ENCODE results near the gene DCTN3.

DCTN3 gene

GRCh38 chr9:34611251-34611810, 9.0 kb downstream of the DCTN3 start:
- ChIA-PET POLR2A (interaction anchor here (1.1 kb wide), 1 partner anchor 9 kb away, joined by 3 read pairs; the partner anchor contains the start of gene DCTN3), CTCF (interaction anchor here (0.7 to 17.0 kb wide), 7 partner anchors 9 to 171 kb away, joined by 3 to 293 read pairs (median 3); partner anchors contain the start of genes ARID3C and SIGMAR1)
- peaks cover 0 to 3% (median 0%) of the 10 kb centered on the region in 5 experiments for H3K27me3 ChIP-seq (replicated peaks in 2 of 5; ENCODE audit: control insufficient read depth in 4 of 5, insufficient read depth in 5 of 5, low read length in 4 of 5)
- no peak for DNase-seq
- peaks cover 1 to 26% (median 20%) of the 10 kb centered on the region in 4 experiments for H3K4me1 ChIP-seq (ENCODE audit: control extremely low read depth in 1 of 4, control insufficient read depth in 4 of 4, insufficient read depth in 4 of 4, low read length in 3 of 4)
- WGBS (ENCODE audit: insufficient coverage), result 67% methylated on average over 8 of the region's 10 CpGs
- peak overlapping the region; percentile 72 to 87 for H3K27ac ChIP-seq (ENCODE audit: insufficient read depth in 1 of 2, low read depth in 1 of 2, low read length in 2 of 2, poor library complexity in 1 of 2, severe bottlenecking in 2 of 2)
- peaks cover 0 to 29% (median 16%) of the 10 kb centered on the region in 4 experiments for H3K36me3 ChIP-seq (ENCODE audit: control insufficient read depth in 4 of 4, insufficient read depth in 4 of 4, low read length in 3 of 4)
- no peaks in the 10 kb centered on the region for H3K9me3 ChIP-seq (ENCODE audit: control extremely low read depth in 1 of 5, control insufficient read depth in 4 of 5, insufficient read depth in 2 of 5, low read depth in 1 of 5, low read length in 4 of 5)
- peak overlapping the region; percentile 62 to 93 (median 77) for H3K4me3 ChIP-seq (ENCODE audit: control insufficient read depth in 1 of 7, extremely low read depth in 1 of 7, insufficient read depth in 4 of 7, low read depth in 2 of 7, low read length in 6 of 7)

DNA sequence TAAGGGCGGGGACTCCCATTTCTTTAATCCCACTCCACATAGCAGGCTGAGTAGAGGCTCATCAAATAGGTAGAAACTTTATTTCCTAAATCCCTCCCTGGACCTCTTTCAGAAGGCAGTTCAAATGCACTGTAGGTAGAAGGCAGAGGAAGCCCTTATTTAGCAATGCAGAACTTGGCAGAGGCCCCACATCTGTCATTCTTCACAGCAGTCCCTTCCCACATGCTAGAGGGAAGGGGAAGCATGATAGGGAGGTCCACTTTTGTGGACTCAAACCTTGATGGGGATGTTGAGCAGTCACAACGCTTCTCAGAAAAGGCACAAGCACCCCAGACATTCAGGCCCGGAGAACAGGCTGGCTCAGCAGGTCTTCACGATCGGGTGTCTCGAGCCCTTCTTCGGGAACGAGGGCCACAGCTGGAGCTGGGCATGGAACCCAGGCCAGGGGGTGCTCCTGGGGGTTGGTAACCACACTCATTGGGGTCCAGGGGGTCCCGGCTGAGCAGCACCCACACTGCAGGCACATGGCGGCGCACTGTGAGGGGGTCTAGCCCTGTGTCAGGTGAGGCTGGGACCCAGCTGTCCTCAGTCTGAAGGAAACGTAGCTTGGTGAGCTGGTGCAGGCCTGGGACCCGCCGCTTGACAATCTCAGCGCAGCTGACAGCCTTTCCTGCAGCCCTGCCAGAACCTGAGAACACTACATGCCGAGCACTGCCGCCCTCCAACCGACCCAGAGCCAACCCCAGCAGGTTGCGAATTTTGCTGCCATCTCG, 9.7 kb downstream of the DCTN3 start:
- peaks cover 0 to 22% (median 12%) of the 10 kb centered on the region in 4 experiments for H3K36me3 ChIP-seq (ENCODE audit: control insufficient read depth in 4 of 4, insufficient read depth in 4 of 4, low read length in 3 of 4)
- peak overlapping the region in 2 of 7 experiments; percentile 85 to 93 for H3K4me3 ChIP-seq (ENCODE audit: control insufficient read depth in 1 of 7, extremely low read depth in 1 of 7, insufficient read depth in 4 of 7, low read depth in 2 of 7, low read length in 6 of 7)
- POLR2A ChIA-PET, result interaction anchor here (1.1 kb wide), 1 partner anchor 10 kb away, joined by 3 read pairs; the partner anchor contains the start of gene DCTN3
- WGBS (ENCODE audit: insufficient coverage), result 96% methylated on average over 20 of the region's 20 CpGs
- H3K4me1 ChIP-seq (ENCODE audit: control extremely low read depth in 1 of 4, control insufficient read depth in 4 of 4, insufficient read depth in 4 of 4, low read length in 3 of 4), result peaks cover 1 to 26% (median 20%) of the 10 kb centered on the region in 4 experiments
- peak in 2 of 3 donors; percentile 35 to 37 for DNase-seq
- CTCF ChIA-PET, result interaction anchor here (0.7 to 17.0 kb wide), 6 partner anchors 8 to 170 kb away, joined by 3 to 293 read pairs (median 3); partner anchors contain the start of genes ARID3C and SIGMAR1
- H3K27me3 ChIP-seq (replicated peaks in 2 of 5; ENCODE audit: control insufficient read depth in 4 of 5, insufficient read depth in 5 of 5, low read length in 4 of 5), result peaks cover 0 to 4% (median 2%) of the 10 kb centered on the region in 5 experiments
- no peak overlapping the region for H3K27ac ChIP-seq (ENCODE audit: insufficient read depth in 1 of 2, low read depth in 1 of 2, low read length in 2 of 2, poor library complexity in 1 of 2, severe bottlenecking in 2 of 2)
- no peaks in the 10 kb centered on the region for H3K9me3 ChIP-seq (ENCODE audit: control extremely low read depth in 1 of 5, control insufficient read depth in 4 of 5, insufficient read depth in 2 of 5, low read depth in 1 of 5, low read length in 4 of 5)

- Histone ChIP-seq H3K4me1 (ENCODE audit: control extremely low read depth in 1 of 4, control insufficient read depth in 4 of 4, insufficient read depth in 4 of 4, low read length in 3 of 4) (peaks cover 0 to 18% (median 12%) of the 10 kb centered on the region in 4 experiments), H3K27me3 (replicated peaks in 2 of 5; ENCODE audit: control insufficient read depth in 4 of 5, insufficient read depth in 5 of 5, low read length in 4 of 5) (peaks cover 0 to 8% (median 5%) of the 10 kb centered on the region in 5 experiments), H3K36me3 (ENCODE audit: control insufficient read depth in 4 of 4, insufficient read depth in 4 of 4, low read length in 3 of 4) (peaks cover 0 to 7% (median 0%) of the 10 kb centered on the region in 4 experiments), H3K4me3 (ENCODE audit: control insufficient read depth in 1 of 7, extremely low read depth in 1 of 7, insufficient read depth in 4 of 7, low read depth in 2 of 7, low read length in 6 of 7) (no peak overlapping the region), H3K27ac (ENCODE audit: insufficient read depth in 1 of 2, low read depth in 1 of 2, low read length in 2 of 2, poor library complexity in 1 of 2, severe bottlenecking in 2 of 2) (no peak overlapping the region), H3K9me3 (ENCODE audit: control extremely low read depth in 1 of 5, control insufficient read depth in 4 of 5, insufficient read depth in 2 of 5, low read depth in 1 of 5, low read length in 4 of 5) (no peaks in the 10 kb centered on the region)
- WGBS (ENCODE audit: insufficient coverage), result 83% methylated on average over 2 of the region's 2 CpGs
- DNase-seq, result no peak
- ChIA-PET POLR2A (no interaction called here), CTCF (interaction anchor here (0.7 to 17.0 kb wide), 10 partner anchors 10 to 232 kb away, joined by 3 to 293 read pairs (median 6); partner anchors contain the start of genes ARID3C, DCTN3 and SIGMAR1)
These were observed 13.0 kb downstream of the DCTN3 start for GRCh38 chr9:34607331-34607730.

DNA sequence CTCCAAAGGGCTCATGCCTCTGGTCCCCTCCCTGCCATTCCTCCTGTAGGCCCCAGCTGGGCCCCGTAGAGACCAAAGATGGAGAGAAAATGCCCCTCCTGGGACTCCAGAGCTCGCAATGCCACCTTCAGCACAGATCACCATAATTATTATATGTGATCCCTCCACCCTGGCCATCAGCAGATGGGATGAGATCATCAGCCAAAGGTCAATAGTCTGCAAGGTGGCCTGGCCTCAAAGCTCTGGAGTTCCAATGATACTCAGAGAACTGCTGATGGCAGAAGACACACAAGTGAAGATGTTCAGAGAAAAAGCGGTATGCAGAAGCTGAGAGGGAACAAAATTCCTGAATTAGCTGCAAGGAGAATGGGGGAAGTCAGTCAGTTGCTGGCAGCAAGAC, 13.4 kb downstream of the DCTN3 start:
- ChIA-PET CTCF (interaction anchor here (0.7 to 17.0 kb wide), 10 partner anchors 11 to 231 kb away, joined by 3 to 293 read pairs (median 6); partner anchors contain the start of genes ARID3C, DCTN3 and SIGMAR1), POLR2A (no interaction called here)
- 93% methylated on average over 1 of the region's 3 CpGs for WGBS (ENCODE audit: insufficient coverage)
- H3K27me3 ChIP-seq (replicated peaks in 2 of 5; ENCODE audit: control insufficient read depth in 4 of 5, insufficient read depth in 5 of 5, low read length in 4 of 5), result peaks cover 0 to 8% (median 6%) of the 10 kb centered on the region in 5 experiments
- no peaks in the 10 kb centered on the region for H3K9me3 ChIP-seq (ENCODE audit: control extremely low read depth in 1 of 5, control insufficient read depth in 4 of 5, insufficient read depth in 2 of 5, low read depth in 1 of 5, low read length in 4 of 5)
- H3K4me1 ChIP-seq (ENCODE audit: control extremely low read depth in 1 of 4, control insufficient read depth in 4 of 4, insufficient read depth in 4 of 4, low read length in 3 of 4), result peaks cover 0 to 15% (median 9%) of the 10 kb centered on the region in 4 experiments
- peaks cover 0 to 7% (median 0%) of the 10 kb centered on the region in 4 experiments for H3K36me3 ChIP-seq (ENCODE audit: control insufficient read depth in 4 of 4, insufficient read depth in 4 of 4, low read length in 3 of 4)
- H3K4me3 ChIP-seq (ENCODE audit: control insufficient read depth in 1 of 7, extremely low read depth in 1 of 7, insufficient read depth in 4 of 7, low read depth in 2 of 7, low read length in 6 of 7), result no peak overlapping the region
- no peak for DNase-seq
- no peak overlapping the region for H3K27ac ChIP-seq (ENCODE audit: insufficient read depth in 1 of 2, low read depth in 1 of 2, low read length in 2 of 2, poor library complexity in 1 of 2, severe bottlenecking in 2 of 2)

DNA sequence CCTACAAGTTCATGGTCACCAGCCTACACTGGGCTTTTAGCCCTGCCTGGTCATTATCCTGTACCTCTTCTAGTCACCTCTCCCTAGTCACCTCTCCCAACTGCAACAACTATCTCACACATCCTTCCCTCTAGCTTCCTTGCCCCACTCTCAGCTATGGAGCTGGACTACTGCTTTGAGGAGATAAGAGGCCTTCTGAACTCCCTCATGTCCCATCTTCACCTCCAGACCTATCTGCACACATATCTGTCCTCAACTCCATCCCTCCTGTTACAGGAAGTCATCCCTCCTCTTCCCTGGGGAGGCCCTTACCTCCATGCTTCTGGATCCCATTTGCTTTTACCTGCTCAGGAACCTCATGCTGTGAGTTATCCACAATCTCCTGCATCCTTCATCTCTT, 14.1 kb downstream of the DCTN3 start:
- ChIA-PET CTCF (interaction anchor here (0.9 to 17.0 kb wide), 9 partner anchors 13 to 170 kb away, joined by 3 to 293 read pairs (median 7); partner anchors contain the start of genes ARID3C, DCTN3 and SIGMAR1), POLR2A (no interaction called here)
- H3K4me3 ChIP-seq (ENCODE audit: control insufficient read depth in 1 of 7, extremely low read depth in 1 of 7, insufficient read depth in 4 of 7, low read depth in 2 of 7, low read length in 6 of 7), result no peak overlapping the region
- no peaks in the 10 kb centered on the region for H3K9me3 ChIP-seq (ENCODE audit: control extremely low read depth in 1 of 5, control insufficient read depth in 4 of 5, insufficient read depth in 2 of 5, low read depth in 1 of 5, low read length in 4 of 5)
- H3K27me3 ChIP-seq (replicated peaks in 2 of 5; ENCODE audit: control insufficient read depth in 4 of 5, insufficient read depth in 5 of 5, low read length in 4 of 5), result peaks cover 0 to 8% (median 6%) of the 10 kb centered on the region in 5 experiments
- H3K36me3 ChIP-seq (ENCODE audit: control insufficient read depth in 4 of 4, insufficient read depth in 4 of 4, low read length in 3 of 4), result peaks cover 0 to 7% (median 0%) of the 10 kb centered on the region in 4 experiments
- H3K4me1 ChIP-seq (ENCODE audit: control extremely low read depth in 1 of 4, control insufficient read depth in 4 of 4, insufficient read depth in 4 of 4, low read length in 3 of 4), result peaks cover 0 to 9% (median 4%) of the 10 kb centered on the region in 4 experiments
- DNase-seq, result no peak
- H3K27ac ChIP-seq (ENCODE audit: insufficient read depth in 1 of 2, low read depth in 1 of 2, low read length in 2 of 2, poor library complexity in 1 of 2, severe bottlenecking in 2 of 2), result no peak overlapping the region

GRCh38 chr9:34603610-34604231, 16.6 kb downstream of the DCTN3 start:
- Histone ChIP-seq H3K4me1 (ENCODE audit: control extremely low read depth in 1 of 4, control insufficient read depth in 4 of 4, insufficient read depth in 4 of 4, low read length in 3 of 4) (no peaks in the 10 kb centered on the region), H3K9me3 (ENCODE audit: control extremely low read depth in 1 of 5, control insufficient read depth in 4 of 5, insufficient read depth in 2 of 5, low read depth in 1 of 5, low read length in 4 of 5) (no peaks in the 10 kb centered on the region), H3K36me3 (ENCODE audit: control insufficient read depth in 4 of 4, insufficient read depth in 4 of 4, low read length in 3 of 4) (no peaks in the 10 kb centered on the region), H3K27me3 (replicated peaks in 2 of 5; ENCODE audit: control insufficient read depth in 4 of 5, insufficient read depth in 5 of 5, low read length in 4 of 5) (peaks cover 0 to 14% (median 7%) of the 10 kb centered on the region in 5 experiments), H3K27ac (ENCODE audit: insufficient read depth in 1 of 2, low read depth in 1 of 2, low read length in 2 of 2, poor library complexity in 1 of 2, severe bottlenecking in 2 of 2) (no peak overlapping the region), H3K4me3 (ENCODE audit: control insufficient read depth in 1 of 7, extremely low read depth in 1 of 7, insufficient read depth in 4 of 7, low read depth in 2 of 7, low read length in 6 of 7) (no peak overlapping the region)
- CTCF ChIA-PET, result interaction anchor here (0.6 to 17.0 kb wide), 27 partner anchors 10 to 270 kb away, joined by 3 to 293 read pairs (median 5); partner anchors contain the start of genes ARID3C and SIGMAR1
- DNase-seq, result peak; percentile 68 to 88 (median 80)
- 52% methylated on average over 3 of the region's 4 CpGs for WGBS (ENCODE audit: insufficient coverage)
- POLR2A ChIA-PET, result no interaction called here
